PC-9 (cell line): ENCODE data around the gene ZMYND11. TPM values are rescaled to one million over a fixed set of nuclear protein-coding genes. Genes with fewer than 3 reads are reported as not detected.

Experiments
- BruUV-seq: library from RNA; stranded (reverse); fragments of 400-500 nt; replicated peaks from 2 replicates; lab custom pipeline; 2021; lab: Mats Ljungman, UMichigan
- CTCF ChIA-PET: fragments of 300-600 bp; sonication (Branson Sonifier 250); formaldehyde crosslinking; loops from one replicate; lab custom pipeline; 2022; ENCODE audit warnings: antibody characterized with exemption; lab: Charles Lee
- POLR2A ChIA-PET: fragments of 300-600 bp; sonication (Branson Sonifier 250); formaldehyde crosslinking; loops from one replicate; lab custom pipeline; 2022; ENCODE audit warnings: antibody characterized with exemption; ENCODE audit not compliant: unreplicated experiment; lab: Charles Lee
- DNase-seq, 2 experiments: peaks; one replicate each; pipeline versions ENCODE4 v3.0.0 to v3.0.0-alpha.2; 2015 to 2022; ENCODE audit warnings: mixed read lengths in 1 of 2
- H2AFZ ChIP-seq: fragments of 200-600 bp; sonication (generic); 2 replicates; pipeline ENCODE4 v1.8.1; 2017; ENCODE audit warnings: antibody characterized with exemption
- H3F3A ChIP-seq: fragments of 200-600 bp; sonication (generic); 2 replicates; pipeline ENCODE4 v1.8.1; 2017; ENCODE audit warnings: antibody characterized with exemption, mild to moderate bottlenecking, low read depth; ENCODE audit not compliant: insufficient read depth
- H3K27ac ChIP-seq: fragments of 200-600 bp; sonication (generic); 2 replicates; pipeline ENCODE4 v1.6.1; 2016; ENCODE audit warnings: mixed run types
- H3K27me3 ChIP-seq: fragments of 200-600 bp; sonication (generic); 2 replicates; pipeline ENCODE4 v1.6.1; 2016; ENCODE audit warnings: low read depth, mixed run types; ENCODE audit not compliant: insufficient read depth
- H3K36me3 ChIP-seq: fragments of 200-600 bp; sonication (generic); 2 replicates; pipeline ENCODE4 v1.6.1; 2016; ENCODE audit warnings: low read depth, mixed run types
- H3K4me1 ChIP-seq: fragments of 200-600 bp; sonication (generic); replicated peaks from 2 replicates; pipeline ENCODE4 v1.6.1; 2016; ENCODE audit warnings: mixed run types; ENCODE audit not compliant: insufficient read depth
- H3K4me2 ChIP-seq: fragments of 200-600 bp; sonication (generic); 2 replicates; pipeline ENCODE4 v1.6.1; 2017; ENCODE audit warnings: mixed run types
- H3K4me3 ChIP-seq: fragments of 200-600 bp; sonication (generic); 2 replicates; pipeline ENCODE4 v1.6.1; 2016; ENCODE audit warnings: mixed run types
- H3K79me2 ChIP-seq: fragments of 200-600 bp; sonication (generic); 2 replicates; pipeline ENCODE4 v1.6.1; 2017; ENCODE audit warnings: low read depth, mixed run types
- H3K9me2 ChIP-seq: fragments of 200-600 bp; sonication (generic); 2 replicates; pipeline ENCODE4 v1.8.1; 2017; ENCODE audit warnings: mild to moderate bottlenecking; ENCODE audit not compliant: insufficient read depth
- H3K9me3 ChIP-seq: fragments of 200-600 bp; sonication (generic); 2 replicates; pipeline ENCODE4 v1.8.1; 2016; ENCODE audit warnings: low read depth; ENCODE audit not compliant: insufficient read depth
- H4K20me1 ChIP-seq: fragments of 200-600 bp; sonication (generic); 2 replicates; pipeline ENCODE4 v1.8.1; 2017; ENCODE audit not compliant: insufficient read depth
- EZH2 ChIP-seq: fragments of 200-600 bp; sonication (generic); IDR thresholded peaks from 2 replicates; pipeline ENCODE4 v1.8.0; 2017; ENCODE audit warnings: antibody characterized with exemption, low read depth
- intact Hi-C: fragments of 100-400 bp; cut with micrococcal nuclease; formaldehyde crosslinking; loops from one replicate; pipeline ENCODE4 v1.10.0; 2022; ENCODE audit not compliant: unreplicated experiment
- total RNA-seq: library from RNA; stranded (reverse); gene quantifications from 2 replicates; pipeline ENCODE4 v1.2.3, GENCODE V29; 2021
- TF ChIP-seq, protein P1 (sequence below): fragments of 200-600 bp; sonication (generic); conservative IDR thresholded peaks from 2 replicates; pipeline ENCODE4 v1.6.1; 2017; ENCODE audit warnings: mixed run types, antibody characterized with exemption, mild to moderate bottlenecking, moderate library complexity

Gene ZMYND11
- total RNA-seq, 1 experiment from 2014 or later: 51.7 TPM

DNA sequence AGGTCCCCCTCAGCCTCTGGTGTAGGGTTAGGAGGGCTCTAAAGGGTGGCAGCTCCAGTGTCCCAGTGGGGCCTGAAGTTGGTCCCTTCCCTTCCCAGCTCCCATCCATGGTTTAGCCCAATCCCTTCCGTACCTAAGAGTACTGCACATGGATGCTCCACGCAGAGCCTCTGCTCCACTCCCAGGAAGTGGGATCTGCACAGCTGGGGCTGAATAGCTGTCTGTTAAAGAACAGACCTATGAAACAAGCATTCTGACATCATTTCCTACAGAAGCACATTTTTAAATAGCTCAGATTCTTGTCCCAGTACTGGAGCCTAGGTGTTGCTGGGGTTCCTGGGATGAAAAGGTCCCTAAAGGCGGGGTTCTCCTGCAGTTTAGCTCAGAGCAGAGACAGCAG, 135.9 kb downstream of the ZMYND11 start:
- H3K4me1 ChIP-seq: no peaks in the 10 kb centered on the region; the same call in 1 of the 2 replicates
- H3K9me3 ChIP-seq: no peaks in the 10 kb centered on the region
- ChIA-PET POLR2A (no interaction called here), CTCF (no interaction called here)
- no peak for DNase-seq
- no peaks in the 10 kb centered on the region for H4K20me1 ChIP-seq
- no peaks in the 10 kb centered on the region for H3K36me3 ChIP-seq
- intact Hi-C loops: no loop called here
- H3F3A ChIP-seq: no peaks in the 10 kb centered on the region; the same call in 1 of the 2 replicates
- no peak overlapping the region for H3K4me2 ChIP-seq
- H3K27me3 ChIP-seq: peaks cover 61% of the 10 kb centered on the region
- H3K79me2 ChIP-seq: no peaks in the 10 kb centered on the region
- no peak overlapping the region for H3K27ac ChIP-seq
- no peaks in the 10 kb centered on the region for H3K9me2 ChIP-seq
- no peak overlapping the region for H3K4me3 ChIP-seq
- TF ChIP-seq EZH2: no peak
- TF ChIP-seq, protein P1, sequence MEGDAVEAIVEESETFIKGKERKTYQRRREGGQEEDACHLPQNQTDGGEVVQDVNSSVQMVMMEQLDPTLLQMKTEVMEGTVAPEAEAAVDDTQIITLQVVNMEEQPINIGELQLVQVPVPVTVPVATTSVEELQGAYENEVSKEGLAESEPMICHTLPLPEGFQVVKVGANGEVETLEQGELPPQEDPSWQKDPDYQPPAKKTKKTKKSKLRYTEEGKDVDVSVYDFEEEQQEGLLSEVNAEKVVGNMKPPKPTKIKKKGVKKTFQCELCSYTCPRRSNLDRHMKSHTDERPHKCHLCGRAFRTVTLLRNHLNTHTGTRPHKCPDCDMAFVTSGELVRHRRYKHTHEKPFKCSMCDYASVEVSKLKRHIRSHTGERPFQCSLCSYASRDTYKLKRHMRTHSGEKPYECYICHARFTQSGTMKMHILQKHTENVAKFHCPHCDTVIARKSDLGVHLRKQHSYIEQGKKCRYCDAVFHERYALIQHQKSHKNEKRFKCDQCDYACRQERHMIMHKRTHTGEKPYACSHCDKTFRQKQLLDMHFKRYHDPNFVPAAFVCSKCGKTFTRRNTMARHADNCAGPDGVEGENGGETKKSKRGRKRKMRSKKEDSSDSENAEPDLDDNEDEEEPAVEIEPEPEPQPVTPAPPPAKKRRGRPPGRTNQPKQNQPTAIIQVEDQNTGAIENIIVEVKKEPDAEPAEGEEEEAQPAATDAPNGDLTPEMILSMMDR: no peak
- no peak overlapping the region for H2AFZ ChIP-seq
- BruUV-seq: no TSS peak

DNA sequence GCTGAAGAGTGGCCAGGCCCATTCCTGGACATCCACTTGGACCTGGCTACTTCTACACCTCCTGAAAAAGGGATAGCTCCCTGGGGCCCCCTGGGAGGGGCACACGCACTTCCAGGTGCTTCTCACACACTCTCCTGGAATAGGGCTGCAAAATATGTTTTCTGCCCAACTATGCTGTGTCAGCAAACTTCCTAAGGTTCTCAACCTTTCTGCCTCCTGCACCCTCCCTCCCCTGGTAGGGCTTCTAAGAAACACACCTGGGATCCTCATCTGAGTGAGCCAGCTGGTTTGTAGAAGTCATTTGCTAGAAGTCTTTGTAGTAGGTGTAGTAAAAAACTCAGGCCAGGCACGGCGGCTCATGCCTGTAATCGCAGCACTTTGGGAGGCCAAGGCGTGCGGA, 136.5 kb downstream of the ZMYND11 start:
- H3K4me1 ChIP-seq: no peaks in the 10 kb centered on the region; the same call in 1 of the 2 replicates
- no peaks in the 10 kb centered on the region; the same call in 1 of the 2 replicates for H3F3A ChIP-seq
- no peak for DNase-seq
- no peak overlapping the region for H3K27ac ChIP-seq
- H3K9me2 ChIP-seq: no peaks in the 10 kb centered on the region
- intact Hi-C loops: no loop called here
- H2AFZ ChIP-seq: no peak overlapping the region
- ChIA-PET CTCF (no interaction called here), POLR2A (no interaction called here)
- no peaks in the 10 kb centered on the region for H3K9me3 ChIP-seq
- peaks cover 66% of the 10 kb centered on the region for H3K27me3 ChIP-seq
- no peaks in the 10 kb centered on the region for H3K36me3 ChIP-seq
- TF ChIP-seq, protein P1: no peak
- H3K4me3 ChIP-seq: no peak overlapping the region
- H3K79me2 ChIP-seq: no peaks in the 10 kb centered on the region
- BruUV-seq: no TSS peak
- H4K20me1 ChIP-seq: no peaks in the 10 kb centered on the region
- H3K4me2 ChIP-seq: no peak overlapping the region

DNA sequence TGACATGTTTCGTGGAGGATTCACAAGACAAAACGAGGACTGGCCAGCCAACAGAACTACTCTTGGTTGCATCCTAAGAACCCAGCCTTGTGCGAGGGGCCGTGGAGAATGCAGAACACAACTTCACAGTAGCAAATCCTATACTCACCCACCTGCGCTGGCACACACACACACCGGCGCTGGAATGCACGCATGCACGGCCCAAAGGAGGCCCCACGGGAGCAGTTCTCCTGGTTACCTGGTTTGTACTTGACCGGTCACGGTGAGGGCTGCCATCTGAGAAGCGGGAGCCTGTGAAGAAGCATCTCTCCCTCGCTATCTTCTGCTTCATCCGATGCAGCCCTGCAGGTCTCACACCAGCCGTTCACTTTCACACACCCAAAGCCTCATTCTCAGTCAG, 137.8 kb downstream of the ZMYND11 start:
- no peaks in the 10 kb centered on the region for H3K79me2 ChIP-seq
- H3K9me3 ChIP-seq: no peaks in the 10 kb centered on the region
- H2AFZ ChIP-seq: no peak overlapping the region
- H3K4me2 ChIP-seq: no peak overlapping the region
- TF ChIP-seq, protein P1: no peak
- no peak for TF ChIP-seq EZH2
- BruUV-seq: no TSS peak
- no peaks in the 10 kb centered on the region for H3K36me3 ChIP-seq
- peaks cover 77% of the 10 kb centered on the region for H3K27me3 ChIP-seq
- no peak overlapping the region for H3K27ac ChIP-seq
- ChIA-PET CTCF (no interaction called here), POLR2A (no interaction called here)
- no peak for DNase-seq
- no peaks in the 10 kb centered on the region for H3F3A ChIP-seq
- H3K4me1 ChIP-seq: no peaks in the 10 kb centered on the region
- no peaks in the 10 kb centered on the region for H4K20me1 ChIP-seq
- intact Hi-C loops: no loop called here
- no peaks in the 10 kb centered on the region for H3K9me2 ChIP-seq
- no peak overlapping the region for H3K4me3 ChIP-seq
